ENCODE results near the gene STYXL2. TPM values are rescaled to one million over a fixed set of nuclear protein-coding genes. Genes with fewer than 3 reads are reported as not detected.

The STYXL2 gene
- total RNA-seq, 6 experiments from 2014 or later, result 0.12 TPM; not detected in 5

DNA sequence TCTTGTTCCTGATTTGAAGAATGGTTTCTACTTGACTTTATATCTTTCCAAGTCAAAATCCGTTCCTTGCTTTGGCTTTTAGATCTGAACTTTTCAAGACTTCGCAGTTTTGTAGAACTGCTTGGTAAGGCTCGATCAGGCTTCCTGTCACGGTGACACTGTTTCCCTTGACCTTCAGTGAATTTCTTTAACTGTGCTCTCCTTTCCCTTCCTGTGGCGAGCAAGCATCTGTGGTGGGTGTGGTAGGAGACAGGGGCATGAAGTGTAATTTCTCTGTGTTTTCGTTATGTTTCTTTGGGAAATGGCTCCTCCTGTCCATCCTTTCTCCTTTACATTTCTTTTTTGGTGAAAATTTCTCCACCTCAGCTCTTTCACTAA, 10.4 kb downstream of the STYXL2 start:
- 56% methylated on average over 6 of the region's 6 CpGs for WGBS (ENCODE audit: insufficient coverage, low coverage, low lambda C conversion rate, missing lambda C conversion rate)

GRCh38 chr1:167105271-167106118, 11.6 kb downstream of the STYXL2 start:
- no peak for ATAC-seq
- DNase-seq, result no peak
- no peaks in the 10 kb centered on the region for H3K9me3 ChIP-seq
- no peaks in the 10 kb centered on the region for H3K27me3 ChIP-seq
- no peak for TF ChIP-seq POLR2A (IDR thresholded peaks at IDR 0.05)
- TF ChIP-seq, protein P1, sequence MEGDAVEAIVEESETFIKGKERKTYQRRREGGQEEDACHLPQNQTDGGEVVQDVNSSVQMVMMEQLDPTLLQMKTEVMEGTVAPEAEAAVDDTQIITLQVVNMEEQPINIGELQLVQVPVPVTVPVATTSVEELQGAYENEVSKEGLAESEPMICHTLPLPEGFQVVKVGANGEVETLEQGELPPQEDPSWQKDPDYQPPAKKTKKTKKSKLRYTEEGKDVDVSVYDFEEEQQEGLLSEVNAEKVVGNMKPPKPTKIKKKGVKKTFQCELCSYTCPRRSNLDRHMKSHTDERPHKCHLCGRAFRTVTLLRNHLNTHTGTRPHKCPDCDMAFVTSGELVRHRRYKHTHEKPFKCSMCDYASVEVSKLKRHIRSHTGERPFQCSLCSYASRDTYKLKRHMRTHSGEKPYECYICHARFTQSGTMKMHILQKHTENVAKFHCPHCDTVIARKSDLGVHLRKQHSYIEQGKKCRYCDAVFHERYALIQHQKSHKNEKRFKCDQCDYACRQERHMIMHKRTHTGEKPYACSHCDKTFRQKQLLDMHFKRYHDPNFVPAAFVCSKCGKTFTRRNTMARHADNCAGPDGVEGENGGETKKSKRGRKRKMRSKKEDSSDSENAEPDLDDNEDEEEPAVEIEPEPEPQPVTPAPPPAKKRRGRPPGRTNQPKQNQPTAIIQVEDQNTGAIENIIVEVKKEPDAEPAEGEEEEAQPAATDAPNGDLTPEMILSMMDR (IDR thresholded peaks at IDR 0.05), result no peak
- H3K36me3 ChIP-seq, result no peaks in the 10 kb centered on the region
- H3K4me1 ChIP-seq, result no peaks in the 10 kb centered on the region
- 41% methylated on average over 11 of the region's 12 CpGs for WGBS (ENCODE audit: insufficient coverage, low coverage, low lambda C conversion rate, missing lambda C conversion rate)
- intact Hi-C loops (cut with DNase I), result no loop called here
- H3K4me3 ChIP-seq, result no peak overlapping the region
- no peak overlapping the region for H3K27ac ChIP-seq

More for the DNA sequence above, 10.4 kb downstream of the STYXL2 start:
- DNase-seq (no peak), ATAC-seq (no peak)
- H3K4me1 ChIP-seq, result no peaks in the 10 kb centered on the region
- H3K27ac ChIP-seq, result no peak overlapping the region
- H3K9me3 ChIP-seq, result no peaks in the 10 kb centered on the region
- H3K4me3 ChIP-seq, result no peak overlapping the region
- intact Hi-C loops (cut with DNase I), result no loop called here
- no peaks in the 10 kb centered on the region for H3K36me3 ChIP-seq
- H3K27me3 ChIP-seq, result no peaks in the 10 kb centered on the region
- TF ChIP-seq, protein P1 (IDR thresholded peaks at IDR 0.05), result no peak
- no peak for TF ChIP-seq POLR2A (IDR thresholded peaks at IDR 0.05)

DNA sequence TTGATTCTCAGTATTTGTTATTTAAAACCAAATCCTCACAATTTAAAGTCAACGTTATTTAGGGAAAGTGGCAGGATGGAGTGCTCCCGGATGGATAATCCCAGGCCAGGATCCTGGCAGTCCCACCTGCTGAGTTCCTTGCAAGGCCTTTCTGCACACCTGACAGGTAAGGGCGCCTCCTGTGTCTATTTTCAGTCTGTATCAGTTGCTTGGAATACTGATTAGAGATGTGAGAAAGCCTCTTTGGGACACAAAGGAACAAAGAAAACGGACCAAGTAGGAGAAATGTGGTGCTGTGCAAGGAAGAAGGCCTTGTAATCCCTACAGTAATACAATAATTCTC, 12.2 kb downstream of the STYXL2 start:
- DNase-seq (no peak), ATAC-seq (no peak)
- Histone ChIP-seq H3K27me3 (no peaks in the 10 kb centered on the region), H3K36me3 (no peaks in the 10 kb centered on the region), H3K27ac (no peak overlapping the region), H3K4me3 (no peak overlapping the region), H3K9me3 (no peaks in the 10 kb centered on the region), H3K4me1 (no peaks in the 10 kb centered on the region)
- intact Hi-C loops (cut with DNase I), result no loop called here
- 66% methylated on average over 3 of the region's 4 CpGs for WGBS (ENCODE audit: insufficient coverage, low coverage, low lambda C conversion rate, missing lambda C conversion rate)
- TF ChIP-seq, protein P1 (IDR thresholded peaks at IDR 0.05), result no peak
- no peak for TF ChIP-seq POLR2A (IDR thresholded peaks at IDR 0.05)

GRCh38 chr1:167107456-167107855, 13.6 kb downstream of the STYXL2 start:
- no peak for ATAC-seq
- TF ChIP-seq POLR2A (IDR thresholded peaks at IDR 0.05), result no peak
- TF ChIP-seq, protein P1 (IDR thresholded peaks at IDR 0.05), result no peak
- no peaks in the 10 kb centered on the region for H3K9me3 ChIP-seq
- no peaks in the 10 kb centered on the region for H3K36me3 ChIP-seq
- intact Hi-C loops (cut with DNase I), result no loop called here
- no peak overlapping the region for H3K4me3 ChIP-seq
- H3K27me3 ChIP-seq, result no peaks in the 10 kb centered on the region
- H3K4me1 ChIP-seq, result no peaks in the 10 kb centered on the region
- H3K27ac ChIP-seq, result no peak overlapping the region
- no peak for DNase-seq

Measured in right lobe of liver (tissue), 6 donors.